GM19025 (cell line): ENCODE data around the gene ST3GAL3.

ENCODE experiments used
- ATAC-seq: cut with Tn5 transposase; IDR thresholded peaks from one replicate; pipeline ENCODE4 v1.9.1; 2021; ENCODE audit warnings: mild to moderate bottlenecking, low read depth, moderate library complexity; ENCODE audit not compliant: unreplicated experiment

The ST3GAL3 gene

GRCh38 chr1:43952731-43953346, 245.5 kb downstream of the ST3GAL3 start:
- ATAC-seq, result no peak

GRCh38 chr1:43953361-43953760, 246.0 kb downstream of the ST3GAL3 start:
- ATAC-seq, result no peak

- ATAC-seq, result no peak
These were observed 246.7 kb downstream of the ST3GAL3 start for GRCh38 chr1:43954036-43954435.

GRCh38 chr1:43956234-43956633, 248.9 kb downstream of the ST3GAL3 start:
- ATAC-seq, result no peak

- ATAC-seq, result no peak
These were observed 250.2 kb downstream of the ST3GAL3 start for GRCh38 chr1:43957407-43958040.

- ATAC-seq, result no peak
These were observed 251.3 kb downstream of the ST3GAL3 start for GRCh38 chr1:43958351-43959255.

GRCh38 chr1:43960798-43961197, 253.5 kb downstream of the ST3GAL3 start:
- no peak for ATAC-seq

GRCh38 chr1:43961692-43962091, 254.4 kb downstream of the ST3GAL3 start:
- no peak for ATAC-seq

- ATAC-seq, result no peak
These were observed 255.0 kb downstream of the ST3GAL3 start for GRCh38 chr1:43962324-43962723.

- ATAC-seq, result no peak
These were observed 255.7 kb downstream of the ST3GAL3 start for GRCh38 chr1:43963006-43963405.

- no peak for ATAC-seq
These were observed 256.6 kb downstream of the ST3GAL3 start for GRCh38 chr1:43963890-43964289.

GRCh38 chr1:43965316-43965715, 258.0 kb downstream of the ST3GAL3 start:
- no peak for ATAC-seq

- ATAC-seq, result no peak
These were observed 261.1 kb downstream of the ST3GAL3 start for GRCh38 chr1:43968348-43968948.

GRCh38 chr1:43969416-43969745, 262.0 kb downstream of the ST3GAL3 start:
- no peak for ATAC-seq

- peak; percentile 73 for ATAC-seq
These were observed 262.6 kb downstream of the ST3GAL3 start, which contains the start of gene DPH2 for GRCh38 chr1:43969746-43970466. Gene DPH2, plus strand, starts transcription at chr1:43970010. Its CDS starts 166 bp downstream, at chr1:43970176.

- no peak for ATAC-seq
These were observed 263.2 kb downstream of the ST3GAL3 start for GRCh38 chr1:43970502-43970901.

GRCh38 chr1:43970911-43971310, 263.6 kb downstream of the ST3GAL3 start:
- ATAC-seq, result no peak

GRCh38 chr1:43971336-43971980, 264.1 kb downstream of the ST3GAL3 start:
- no peak for ATAC-seq

GRCh38 chr1:43973981-43974442, 266.7 kb downstream of the ST3GAL3 start:
- no peak for ATAC-seq
